Measurements from ENCODE around the gene TNFRSF6B.

TNFRSF6B gene

DNA sequence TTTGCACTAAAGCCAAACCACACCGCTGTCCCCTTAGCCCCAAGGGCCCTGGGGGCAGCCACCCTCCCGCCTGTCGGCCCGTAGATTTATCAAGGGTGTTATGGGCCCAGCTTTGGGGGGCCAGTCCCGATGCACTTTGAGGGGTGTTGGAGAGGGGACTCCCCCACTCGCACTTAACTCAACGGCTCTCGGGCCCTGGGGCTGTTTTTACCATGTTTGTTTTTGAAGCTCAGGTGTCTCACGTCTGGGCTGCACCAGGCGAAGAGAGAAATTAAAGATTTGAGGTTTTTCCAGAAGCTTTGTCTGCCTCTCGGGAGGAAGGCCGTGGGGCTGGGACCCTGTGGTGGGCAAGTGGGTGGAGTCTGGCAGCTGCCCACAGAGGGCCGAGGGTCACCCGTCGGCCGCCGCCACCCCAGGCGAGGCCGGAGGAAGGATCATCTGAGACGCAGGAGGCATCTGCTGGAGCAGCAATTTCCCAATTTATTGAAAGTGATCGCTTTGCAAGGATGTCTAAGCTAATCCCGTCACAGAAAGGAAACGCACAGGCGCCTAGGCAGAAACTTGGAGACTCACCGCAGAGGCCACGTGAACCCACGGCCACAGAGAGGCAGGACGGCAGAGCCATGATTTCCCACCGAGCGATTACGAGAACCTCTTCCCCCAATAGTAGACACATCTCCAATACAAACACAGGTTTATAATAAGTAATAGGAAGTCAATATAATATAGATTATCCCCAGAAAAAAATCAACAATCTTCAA lies 46.9 kb downstream of the TNFRSF6B start:
- H3K27me3 ChIP-seq (replicated peaks) = no peaks in the 10 kb centered on the region
- DNase-seq = no peak
- peaks cover 15% of the 10 kb centered on the region for H3K36me3 ChIP-seq (replicated peaks)
- no peak overlapping the region for H3K27ac ChIP-seq
- in situ Hi-C loops (cut with HindIII; ENCODE audit: low pct_ligation_motif_present, low sequenced_read_pairs) = no loop called here
- TF ChIP-seq, protein P1, sequence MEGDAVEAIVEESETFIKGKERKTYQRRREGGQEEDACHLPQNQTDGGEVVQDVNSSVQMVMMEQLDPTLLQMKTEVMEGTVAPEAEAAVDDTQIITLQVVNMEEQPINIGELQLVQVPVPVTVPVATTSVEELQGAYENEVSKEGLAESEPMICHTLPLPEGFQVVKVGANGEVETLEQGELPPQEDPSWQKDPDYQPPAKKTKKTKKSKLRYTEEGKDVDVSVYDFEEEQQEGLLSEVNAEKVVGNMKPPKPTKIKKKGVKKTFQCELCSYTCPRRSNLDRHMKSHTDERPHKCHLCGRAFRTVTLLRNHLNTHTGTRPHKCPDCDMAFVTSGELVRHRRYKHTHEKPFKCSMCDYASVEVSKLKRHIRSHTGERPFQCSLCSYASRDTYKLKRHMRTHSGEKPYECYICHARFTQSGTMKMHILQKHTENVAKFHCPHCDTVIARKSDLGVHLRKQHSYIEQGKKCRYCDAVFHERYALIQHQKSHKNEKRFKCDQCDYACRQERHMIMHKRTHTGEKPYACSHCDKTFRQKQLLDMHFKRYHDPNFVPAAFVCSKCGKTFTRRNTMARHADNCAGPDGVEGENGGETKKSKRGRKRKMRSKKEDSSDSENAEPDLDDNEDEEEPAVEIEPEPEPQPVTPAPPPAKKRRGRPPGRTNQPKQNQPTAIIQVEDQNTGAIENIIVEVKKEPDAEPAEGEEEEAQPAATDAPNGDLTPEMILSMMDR (IDR thresholded peaks at IDR 0.05; ENCODE audit: low read depth, low read length, missing control alignments) = no peak
- H3K4me3 ChIP-seq (ENCODE audit: low read depth, low read length) = no peak overlapping the region

DNA sequence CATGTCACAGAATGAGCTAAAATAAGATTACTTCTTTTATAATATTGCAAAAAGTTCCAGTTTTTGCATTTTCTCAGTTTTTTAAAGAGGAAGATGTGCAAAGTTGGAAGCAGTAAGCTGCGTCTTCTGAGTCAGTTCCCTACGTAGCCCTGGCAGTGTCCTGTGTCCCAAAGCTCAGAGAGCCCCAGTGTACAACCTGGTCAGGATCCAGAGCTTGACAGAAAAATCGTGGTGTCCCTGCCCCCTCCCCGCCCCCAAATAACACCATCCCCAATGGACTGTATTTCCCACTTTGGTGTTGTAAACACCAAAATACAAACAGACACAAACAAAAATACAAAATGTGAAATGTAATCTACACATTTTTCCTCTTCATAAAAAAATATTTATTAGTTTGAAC lies 47.7 kb downstream of the TNFRSF6B start:
- TF ChIP-seq, protein P1 (IDR thresholded peaks at IDR 0.05; ENCODE audit: low read depth, low read length, missing control alignments) = no peak
- H3K36me3 ChIP-seq (replicated peaks) = peaks cover 15% of the 10 kb centered on the region
- H3K27ac ChIP-seq = no peak overlapping the region
- DNase-seq = no peak
- H3K27me3 ChIP-seq (replicated peaks) = no peaks in the 10 kb centered on the region
- in situ Hi-C loops (cut with HindIII; ENCODE audit: low pct_ligation_motif_present, low sequenced_read_pairs) = no loop called here
- H3K4me3 ChIP-seq (ENCODE audit: low read depth, low read length) = no peak overlapping the region

- H3K27ac ChIP-seq = no peak overlapping the region
- H3K36me3 ChIP-seq (replicated peaks) = peaks cover 15% of the 10 kb centered on the region
- TF ChIP-seq, protein P1 (IDR thresholded peaks at IDR 0.05; ENCODE audit: low read depth, low read length, missing control alignments) = no peak
- H3K27me3 ChIP-seq (replicated peaks) = no peaks in the 10 kb centered on the region
- in situ Hi-C loops (cut with HindIII; ENCODE audit: low pct_ligation_motif_present, low sequenced_read_pairs) = no loop called here
- no peak for DNase-seq
- H3K4me3 ChIP-seq (ENCODE audit: low read depth, low read length) = no peak overlapping the region
These were observed 48.3 kb downstream of the TNFRSF6B start for GRCh38 chr20:63744574-63745423.

- Histone ChIP-seq H3K27me3 (replicated peaks) (no peaks in the 10 kb centered on the region), H3K4me3 (ENCODE audit: low read depth, low read length) (no peak overlapping the region), H3K27ac (no peak overlapping the region), H3K36me3 (replicated peaks) (peaks cover 15% of the 10 kb centered on the region)
- in situ Hi-C loops (cut with HindIII; ENCODE audit: low pct_ligation_motif_present, low sequenced_read_pairs) = no loop called here
- DNase-seq = no peak
- TF ChIP-seq, protein P1 (IDR thresholded peaks at IDR 0.05; ENCODE audit: low read depth, low read length, missing control alignments) = no peak
These were observed 49.0 kb downstream of the TNFRSF6B start for GRCh38 chr20:63745424-63745805.

- Histone ChIP-seq H3K4me3 (ENCODE audit: low read depth, low read length) (no peak overlapping the region), H3K27me3 (replicated peaks) (no peaks in the 10 kb centered on the region), H3K36me3 (replicated peaks) (peaks cover 15% of the 10 kb centered on the region), H3K27ac (no peak overlapping the region)
- TF ChIP-seq, protein P1 (IDR thresholded peaks at IDR 0.05; ENCODE audit: low read depth, low read length, missing control alignments) = no peak
- DNase-seq = no peak
- in situ Hi-C loops (cut with HindIII; ENCODE audit: low pct_ligation_motif_present, low sequenced_read_pairs) = no loop called here
These were observed 49.7 kb downstream of the TNFRSF6B start for GRCh38 chr20:63745961-63746731.
